GM21529 (cell line): ENCODE results near the gene CHD1.

Experiments used
- ATAC-seq: cut with Tn5 transposase; IDR thresholded peaks from one replicate; pipeline ENCODE4 v1.9.1; 2021; ENCODE audit not compliant: unreplicated experiment

CHD1 gene

GRCh38 chr5:98816582-98817222 is 112.1 kb downstream of the CHD1 start:
- no peak for ATAC-seq

DNA sequence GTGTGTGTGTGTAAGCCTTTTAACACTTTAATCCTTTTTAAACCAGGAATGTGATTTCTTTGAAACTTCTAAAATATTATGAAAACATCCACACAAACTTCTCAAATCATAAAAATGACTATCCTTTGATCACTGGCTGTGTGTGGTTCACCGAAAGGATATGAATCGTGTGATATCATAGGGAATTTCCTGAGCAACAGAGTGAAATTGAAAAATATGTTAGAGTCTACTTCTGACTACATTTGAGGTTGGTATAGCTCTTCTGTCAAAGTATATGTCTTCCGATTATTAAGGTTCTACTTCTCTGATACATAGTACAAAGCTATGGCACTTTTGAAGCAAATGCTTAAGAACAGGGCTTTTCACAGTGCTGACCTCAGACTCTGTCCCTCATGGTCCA is 115.1 kb downstream of the CHD1 start:
- ATAC-seq: peak; percentile 57

- ATAC-seq: no peak
Measured at GRCh38 chr5:98810206-98810605, 118.6 kb downstream of the CHD1 start.

DNA sequence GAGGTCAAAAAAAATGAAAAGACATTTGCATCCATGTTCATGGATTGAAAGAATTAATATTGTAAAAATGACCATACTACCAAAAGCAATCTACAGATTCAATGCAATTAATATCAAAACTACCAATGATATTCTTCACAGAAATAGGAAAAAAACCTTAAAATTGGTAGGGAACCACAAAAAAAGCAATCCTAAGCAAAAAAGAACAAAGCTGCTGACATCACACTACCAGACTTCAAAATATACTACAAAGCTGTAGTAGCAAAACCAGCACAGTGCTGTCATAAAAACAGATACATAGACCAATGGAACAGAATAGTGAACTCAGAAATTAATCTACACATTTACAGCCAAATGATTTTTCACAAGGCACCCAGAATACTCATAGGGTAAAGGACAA is 121.0 kb downstream of the CHD1 start:
- no peak for ATAC-seq

- no peak for ATAC-seq
Measured at GRCh38 chr5:98805070-98805469, 123.7 kb downstream of the CHD1 start.

DNA sequence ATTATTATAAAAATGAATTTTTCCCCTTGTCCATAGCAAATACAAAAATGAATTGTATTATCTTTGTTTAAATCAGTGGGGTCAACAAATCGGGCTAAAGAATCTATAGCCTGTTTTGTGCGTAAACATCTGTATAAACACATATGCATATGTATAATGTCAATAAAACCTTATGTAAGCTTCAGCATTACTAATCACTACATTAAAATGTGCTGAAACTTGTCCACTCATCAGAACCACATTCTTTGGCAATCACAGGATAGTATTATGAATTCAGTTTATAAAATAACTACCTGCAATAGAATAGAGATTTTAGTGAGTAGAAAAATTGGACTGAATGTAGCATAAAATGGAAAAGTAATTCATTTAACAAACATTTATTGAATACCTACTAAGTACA is 124.7 kb downstream of the CHD1 start:
- ATAC-seq: no peak
